ENCODE results near the gene E2F4.

DNA sequence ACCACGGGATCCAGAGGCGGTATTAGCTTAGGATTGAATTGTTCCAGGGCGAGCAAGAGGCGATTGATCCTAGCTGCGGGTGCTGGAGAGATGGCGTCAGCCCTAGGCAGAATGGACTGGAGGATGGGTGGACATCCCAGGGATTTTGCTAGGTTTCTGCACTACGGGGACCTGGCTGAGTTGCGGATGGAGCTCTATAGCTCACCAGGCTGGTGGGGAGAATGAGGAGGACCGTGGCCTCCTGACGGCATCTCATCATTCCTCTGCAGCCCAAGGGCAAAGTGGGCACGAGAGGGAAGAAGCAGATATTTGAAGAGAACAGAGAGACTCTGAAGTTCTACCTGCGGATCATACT is 35.6 kb downstream of the E2F4 start:
- TF ChIP-seq SP1 (IDR thresholded peaks at IDR 0.05; ENCODE audit: low read depth): no peak
- TF ChIP-seq, protein P1, sequence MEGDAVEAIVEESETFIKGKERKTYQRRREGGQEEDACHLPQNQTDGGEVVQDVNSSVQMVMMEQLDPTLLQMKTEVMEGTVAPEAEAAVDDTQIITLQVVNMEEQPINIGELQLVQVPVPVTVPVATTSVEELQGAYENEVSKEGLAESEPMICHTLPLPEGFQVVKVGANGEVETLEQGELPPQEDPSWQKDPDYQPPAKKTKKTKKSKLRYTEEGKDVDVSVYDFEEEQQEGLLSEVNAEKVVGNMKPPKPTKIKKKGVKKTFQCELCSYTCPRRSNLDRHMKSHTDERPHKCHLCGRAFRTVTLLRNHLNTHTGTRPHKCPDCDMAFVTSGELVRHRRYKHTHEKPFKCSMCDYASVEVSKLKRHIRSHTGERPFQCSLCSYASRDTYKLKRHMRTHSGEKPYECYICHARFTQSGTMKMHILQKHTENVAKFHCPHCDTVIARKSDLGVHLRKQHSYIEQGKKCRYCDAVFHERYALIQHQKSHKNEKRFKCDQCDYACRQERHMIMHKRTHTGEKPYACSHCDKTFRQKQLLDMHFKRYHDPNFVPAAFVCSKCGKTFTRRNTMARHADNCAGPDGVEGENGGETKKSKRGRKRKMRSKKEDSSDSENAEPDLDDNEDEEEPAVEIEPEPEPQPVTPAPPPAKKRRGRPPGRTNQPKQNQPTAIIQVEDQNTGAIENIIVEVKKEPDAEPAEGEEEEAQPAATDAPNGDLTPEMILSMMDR (IDR thresholded peaks at IDR 0.05 in 2 of 3, conservative IDR thresholded peaks at IDR 0.05 in 1 of 3; ENCODE audit: borderline replicate concordance in 1 of 3, insufficient read depth in 1 of 3, low read depth in 2 of 3, low read length in 2 of 3): no peak
- TF ChIP-seq, protein P2, sequence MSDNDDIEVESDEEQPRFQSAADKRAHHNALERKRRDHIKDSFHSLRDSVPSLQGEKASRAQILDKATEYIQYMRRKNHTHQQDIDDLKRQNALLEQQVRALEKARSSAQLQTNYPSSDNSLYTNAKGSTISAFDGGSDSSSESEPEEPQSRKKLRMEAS (IDR thresholded peaks at IDR 0.05): no peak
- TF ChIP-seq JUND (IDR thresholded peaks at IDR 0.05): no peak
- TF ChIP-seq POLR2A (IDR thresholded peaks at IDR 0.05; ENCODE audit: borderline replicate concordance, extremely low read depth, insufficient read depth, insufficient read length): no peak
- TF ChIP-seq YY1 (IDR thresholded peaks at IDR 0.05; ENCODE audit: extremely low read depth, insufficient replicate concordance, low read depth, low read length): no peak
- TF ChIP-seq EZH2phosphoT487 (IDR thresholded peaks at IDR 0.05; ENCODE audit: borderline replicate concordance): no peak
- no peak for TF ChIP-seq POLR2AphosphoS5 (IDR thresholded peaks at IDR 0.05; ENCODE audit: low read depth, low read length)
- no peak for TF ChIP-seq ELF1 (IDR thresholded peaks at IDR 0.05; ENCODE audit: borderline replicate concordance, low read depth)

Measured in HCT116 (cell line).